Bronchial epithelial cell (primary cell): Measurements from ENCODE around the gene EPB41L4B. TPM values are rescaled to one million over a fixed set of nuclear protein-coding genes. Genes with fewer than 3 reads are reported as not detected.

ENCODE experiments used
- DNase-seq: peaks from one replicate; pipeline ENCODE4 v3.0.0-alpha.2; 2010; ENCODE audit warnings: low read depth
- FAIRE-seq: peaks from 2 replicates; lab custom pipeline; 2011; peaks lifted over from hg19 to GRCh38; lab: Jason Lieb, UNC
- H3K27me3 ChIP-seq: 2 replicates; pipeline ENCODE4 v1.5.1; 2011; ENCODE audit warnings: low read length; ENCODE audit not compliant: control insufficient read depth, insufficient read depth
- H3K36me3 ChIP-seq: 2 replicates; pipeline ENCODE4 v1.5.1; 2011; ENCODE audit warnings: low read length; ENCODE audit not compliant: control insufficient read depth, insufficient read depth
- H3K4me3 ChIP-seq: 2 replicates; pipeline ENCODE4 v1.5.1; 2011; ENCODE audit warnings: mild to moderate bottlenecking, low read depth, low read length, control low read depth
- total RNA-seq: library from RNA; depleted of rRNA; stranded (reverse); fragments of >200 nt; gene quantifications from 2 replicates; pipeline ENCODE4 v1.2.1, GENCODE V29; 2014
- TF ChIP-seq, protein P1 (sequence below): IDR thresholded peaks from 2 replicates; pipeline ENCODE4 v1.5.1; 2011; ENCODE audit warnings: mild to moderate bottlenecking, moderate library complexity, low read length, control low read depth, inconsistent platforms; ENCODE audit not compliant: insufficient read depth, severe bottlenecking

EPB41L4B gene
- total RNA-seq, 1 donor from 2014 or later: 30.3 TPM

DNA sequence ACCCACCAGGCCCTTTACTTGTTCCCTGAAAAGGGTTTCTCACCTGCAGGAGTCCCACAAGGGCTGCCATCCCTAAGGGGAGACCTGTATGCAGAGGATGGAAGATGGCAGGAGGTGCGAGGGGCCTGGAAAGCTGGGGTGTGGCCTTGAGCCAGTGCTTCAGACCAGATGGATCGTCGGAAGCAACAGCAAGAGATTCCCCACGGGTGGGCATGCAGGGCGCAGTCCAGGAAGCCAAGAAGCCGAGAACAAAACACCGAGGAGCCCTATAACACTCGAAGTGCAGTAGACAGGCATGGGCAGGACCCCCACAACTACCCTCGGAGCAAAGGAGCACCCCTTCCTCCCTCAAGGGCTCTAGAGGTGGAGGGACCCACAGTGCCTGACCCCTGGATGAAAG is 129.1 kb downstream of the EPB41L4B start:
- Histone ChIP-seq H3K4me3 (no peak overlapping the region), H3K36me3 (no peaks in the 10 kb centered on the region), H3K27me3 (no peaks in the 10 kb centered on the region)
- FAIRE-seq (no peak), DNase-seq (no peak)
- TF ChIP-seq, protein P1, sequence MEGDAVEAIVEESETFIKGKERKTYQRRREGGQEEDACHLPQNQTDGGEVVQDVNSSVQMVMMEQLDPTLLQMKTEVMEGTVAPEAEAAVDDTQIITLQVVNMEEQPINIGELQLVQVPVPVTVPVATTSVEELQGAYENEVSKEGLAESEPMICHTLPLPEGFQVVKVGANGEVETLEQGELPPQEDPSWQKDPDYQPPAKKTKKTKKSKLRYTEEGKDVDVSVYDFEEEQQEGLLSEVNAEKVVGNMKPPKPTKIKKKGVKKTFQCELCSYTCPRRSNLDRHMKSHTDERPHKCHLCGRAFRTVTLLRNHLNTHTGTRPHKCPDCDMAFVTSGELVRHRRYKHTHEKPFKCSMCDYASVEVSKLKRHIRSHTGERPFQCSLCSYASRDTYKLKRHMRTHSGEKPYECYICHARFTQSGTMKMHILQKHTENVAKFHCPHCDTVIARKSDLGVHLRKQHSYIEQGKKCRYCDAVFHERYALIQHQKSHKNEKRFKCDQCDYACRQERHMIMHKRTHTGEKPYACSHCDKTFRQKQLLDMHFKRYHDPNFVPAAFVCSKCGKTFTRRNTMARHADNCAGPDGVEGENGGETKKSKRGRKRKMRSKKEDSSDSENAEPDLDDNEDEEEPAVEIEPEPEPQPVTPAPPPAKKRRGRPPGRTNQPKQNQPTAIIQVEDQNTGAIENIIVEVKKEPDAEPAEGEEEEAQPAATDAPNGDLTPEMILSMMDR: no peak

DNA sequence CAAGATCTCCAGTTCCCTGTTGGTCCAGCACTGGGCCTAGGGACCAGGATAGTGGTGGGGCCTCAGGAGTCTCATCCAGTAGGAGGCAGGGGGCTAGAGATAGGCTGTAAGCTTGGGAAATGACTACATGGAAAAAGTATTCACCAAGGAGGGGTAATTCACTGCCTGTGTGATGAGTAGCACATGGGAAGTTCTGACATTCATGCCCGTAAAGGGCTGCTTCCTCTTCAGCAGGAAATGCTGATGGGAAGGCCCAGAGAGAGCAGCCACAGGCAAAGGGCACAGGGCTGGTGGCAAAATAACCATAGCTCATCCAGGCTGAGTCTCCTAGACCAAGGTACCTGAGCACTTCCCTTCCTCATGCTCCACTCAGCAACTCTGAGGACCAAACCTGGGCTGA is 130.7 kb downstream of the EPB41L4B start:
- DNase-seq (peak; percentile 58), FAIRE-seq (peak; percentile 88)
- Histone ChIP-seq H3K27me3 (no peaks in the 10 kb centered on the region), H3K4me3 (no peak overlapping the region), H3K36me3 (no peaks in the 10 kb centered on the region)
- TF ChIP-seq, protein P1: no peak

DNA sequence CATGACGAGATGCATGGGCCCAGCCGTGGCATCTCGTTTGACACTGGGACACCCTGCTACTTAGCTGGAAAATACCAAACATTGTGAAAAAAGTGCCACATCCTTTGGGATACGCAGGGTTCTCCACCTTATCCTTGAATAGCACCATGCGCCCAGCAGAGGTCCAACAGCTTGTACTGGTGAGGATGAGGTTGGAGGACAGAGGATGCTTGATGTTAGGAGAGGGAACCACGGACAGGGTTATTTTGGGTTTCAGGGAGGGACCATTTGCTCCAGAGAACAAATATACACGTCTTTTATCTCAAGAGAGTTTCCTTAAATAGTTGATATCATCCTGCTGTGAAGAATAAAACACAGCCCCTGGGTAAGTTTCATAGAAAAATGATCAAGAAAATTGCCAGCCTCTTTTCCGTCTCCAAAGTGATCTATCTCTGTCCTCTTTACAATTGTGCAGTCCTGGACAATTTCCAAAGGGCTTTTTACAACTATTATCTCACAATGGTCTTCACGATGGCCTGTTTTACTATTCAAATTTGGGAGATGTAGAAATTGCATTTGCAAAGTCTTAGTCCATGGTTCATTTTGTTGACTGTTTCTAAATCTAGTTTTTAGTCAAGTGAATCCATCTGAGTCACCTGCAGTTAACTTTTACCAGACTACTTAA is 133.9 kb downstream of the EPB41L4B start:
- FAIRE-seq: no peak
- TF ChIP-seq, protein P1: no peak
- Histone ChIP-seq H3K27me3 (no peaks in the 10 kb centered on the region), H3K36me3 (no peaks in the 10 kb centered on the region), H3K4me3 (no peak overlapping the region)
- DNase-seq: no peak

DNA sequence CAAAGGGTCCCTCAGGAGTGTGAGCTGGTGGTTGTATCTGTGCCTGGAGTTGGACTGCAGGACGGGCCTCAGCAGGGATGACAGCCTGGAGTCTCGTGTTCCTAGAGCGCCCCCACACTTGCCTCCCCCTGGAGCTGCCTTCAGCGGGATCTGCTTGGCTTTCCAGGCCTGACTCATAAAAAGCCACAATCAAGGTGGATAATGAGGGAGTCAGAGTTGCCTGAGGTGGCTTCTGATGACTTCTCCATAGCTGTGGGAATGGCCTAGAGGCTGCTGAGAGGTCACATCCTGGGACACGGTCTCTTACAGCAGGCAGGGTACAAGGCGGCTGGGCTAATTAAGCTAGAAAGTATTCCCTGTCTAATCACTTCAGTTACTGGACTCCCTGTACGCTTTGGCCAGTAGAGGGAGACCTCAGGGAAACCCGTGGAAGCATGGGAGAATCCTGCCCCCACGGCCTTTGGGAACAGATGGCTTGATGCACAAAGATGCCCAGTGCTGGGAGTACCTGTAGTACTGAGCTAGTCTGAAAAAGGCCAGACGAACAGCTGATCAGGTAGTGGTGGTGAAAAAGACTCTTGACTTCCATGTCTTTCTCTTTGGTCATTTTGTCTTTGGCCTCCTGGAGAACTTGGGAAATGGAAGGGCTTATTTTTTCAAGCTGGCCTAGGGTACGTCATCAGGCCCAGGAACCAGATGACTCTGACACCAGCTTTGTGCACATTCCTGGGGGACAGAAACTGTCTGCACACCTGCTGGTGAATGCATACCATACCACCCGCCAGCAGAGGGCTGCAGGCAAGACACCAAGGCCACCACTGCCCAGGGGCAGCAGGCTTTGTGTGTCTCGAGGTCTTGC is 137.7 kb downstream of the EPB41L4B start:
- FAIRE-seq (peak; percentile 64), DNase-seq (peak; percentile 39)
- H3K4me3 ChIP-seq: no peak overlapping the region
- no peaks in the 10 kb centered on the region for H3K36me3 ChIP-seq
- no peaks in the 10 kb centered on the region for H3K27me3 ChIP-seq
- TF ChIP-seq, protein P1: peak; percentile 71

DNA sequence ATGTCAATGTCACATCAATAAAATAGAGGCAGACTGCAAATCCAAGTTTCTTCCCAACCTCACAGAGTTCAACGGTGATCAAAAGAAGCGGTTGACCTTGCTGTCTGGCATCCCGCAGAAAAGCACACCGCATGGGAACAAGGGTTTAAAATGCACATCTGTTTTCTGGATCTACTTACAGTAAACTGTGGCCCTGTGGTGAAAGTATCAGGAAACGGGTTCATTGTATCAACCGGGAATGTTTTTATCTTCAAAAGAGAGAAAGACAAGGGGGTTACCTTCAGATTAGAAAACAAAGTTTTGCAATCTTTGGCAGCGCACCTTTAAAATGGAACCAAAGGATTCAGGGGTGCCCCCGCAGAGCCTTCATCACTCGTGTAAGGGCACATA is 138.3 kb downstream of the EPB41L4B start:
- TF ChIP-seq, protein P1: no peak
- no peak for DNase-seq
- no peaks in the 10 kb centered on the region for H3K27me3 ChIP-seq
- H3K4me3 ChIP-seq: no peak overlapping the region
- FAIRE-seq: no peak
- H3K36me3 ChIP-seq: no peaks in the 10 kb centered on the region
